GM12878 (cell line): ENCODE results near the gene MTHFR. TPM values are rescaled to one million over a fixed set of nuclear protein-coding genes. Genes with fewer than 3 reads are reported as not detected.

Source experiments
- BRCA1 ChIP-seq: IDR thresholded peaks from 2 replicates; pipeline ENCODE4 v1.6.1; 2011; ENCODE audit warnings: low read depth, low read length, improper control_type of control experiment
- ESRRA ChIP-seq: IDR thresholded peaks from 2 replicates; pipeline ENCODE4 v1.6.1; 2012; ENCODE audit warnings: mild to moderate bottlenecking, low read length, improper control_type of control experiment
- GABPA ChIP-seq: IDR thresholded peaks from 2 replicates; pipeline ENCODE4 v1.6.1; 2014; ENCODE audit warnings: antibody characterized with exemption, low read depth, mild to moderate bottlenecking, inconsistent platforms
- JUND ChIP-seq: IDR thresholded peaks from 2 replicates; pipeline ENCODE4 v1.6.1; 2012; ENCODE audit warnings: low read depth, mild to moderate bottlenecking, low read length, improper control_type of control experiment, moderate library complexity
- KLF5 ChIP-seq: fragments of 450-650 bp; IDR thresholded peaks from 2 replicates; pipeline ENCODE4 v1.6.1; 2014; ENCODE audit warnings: mild to moderate bottlenecking; ENCODE audit not compliant: partially characterized antibody
- MEF2A ChIP-seq: IDR thresholded peaks from 2 replicates; pipeline ENCODE4 v1.6.1; 2011; ENCODE audit warnings: low read depth, mild to moderate bottlenecking, low read length, moderate library complexity; ENCODE audit not compliant: insufficient read depth
- MYC ChIP-seq: IDR thresholded peaks from 2 replicates; pipeline ENCODE4 v1.6.1; 2011; ENCODE audit warnings: mild to moderate bottlenecking, low read length, moderate library complexity, inconsistent platforms; ENCODE audit not compliant: insufficient read depth, insufficient replicate concordance, insufficient read length, severe bottlenecking
- NRF1 ChIP-seq: conservative IDR thresholded peaks from 2 replicates; pipeline ENCODE4 v1.6.1; 2011; ENCODE audit warnings: mild to moderate bottlenecking, low read depth, low read length, improper control_type of control experiment
- SREBF1 ChIP-seq: IDR thresholded peaks from 2 replicates; pipeline ENCODE4 v1.6.1; 2012; ENCODE audit warnings: mild to moderate bottlenecking, low read length
- TARDBP ChIP-seq: IDR thresholded peaks from 2 replicates; pipeline ENCODE4 v1.6.1; 2016; ENCODE audit warnings: borderline replicate concordance
- USF1 ChIP-seq: IDR thresholded peaks from 2 replicates; pipeline ENCODE4 v1.6.1; 2011; ENCODE audit warnings: borderline replicate concordance, low read depth, mild to moderate bottlenecking, moderate library complexity, mixed read lengths, low read length; ENCODE audit not compliant: insufficient read depth; ENCODE audit errors: extremely low read length
- ZNF207 ChIP-seq: fragments of 450-650 bp; IDR thresholded peaks from 2 replicates; pipeline ENCODE4 v1.6.1; 2014; ENCODE audit warnings: antibody characterized with exemption, mild to moderate bottlenecking, borderline replicate concordance
- ZNF384 ChIP-seq: IDR thresholded peaks from 2 replicates; pipeline ENCODE4 v1.6.1; 2012; ENCODE audit warnings: low read depth, mild to moderate bottlenecking, low read length, improper control_type of control experiment, borderline replicate concordance
- ZNF622 ChIP-seq: fragments of 450-650 bp; IDR thresholded peaks from 2 replicates; pipeline ENCODE4 v1.6.1; 2017; ENCODE audit warnings: mild to moderate bottlenecking, inconsistent platforms
- polyA plus RNA-seq, 11 experiments: library from polyadenylated mRNA; depleted of rRNA in 4 of 11; unstranded in 6 of 11; stranded (reverse) in 5 of 11; fragments of >200 nt; fragmentation: Nextera tagmentation in 4 of 11; fragmentation: Illumina TruSeq in 1 of 11; extraction: Ambion mirVana in 4 of 11; extraction: Trizol in 1 of 11; gene quantifications; 1 replicate in 1 of 11; 2 replicates in 10 of 11; pipeline versions ENCODE4 v1.2.1 to v1.2.3, GENCODE V29; 2011 to 2016; ENCODE audit warnings: inconsistent platforms in 2 of 11, missing spikeins in 2 of 11, low read depth in 1 of 11
- total RNA-seq, 4 experiments: library from RNA; depleted of rRNA in 3 of 4; stranded (reverse); fragments of >200 nt in 3 of 4; fragmentation: Illumina TruSeq in 1 of 4; extraction: Trizol in 1 of 4; gene quantifications; 2 replicates each; pipeline versions ENCODE4 v1.2.1 to v1.2.3, GENCODE V29; 2013 to 2021
- TF ChIP-seq, protein P1 (sequence below): IDR thresholded peaks from 2 replicates; pipeline ENCODE4 v1.6.1; 2012; ENCODE audit warnings: improper control_type of control experiment, low read depth, low read length; ENCODE audit not compliant: insufficient replicate concordance
- TF ChIP-seq, protein P2 (sequence below): fragments of 450-650 bp; IDR thresholded peaks from 2 replicates; pipeline ENCODE4 v1.6.1; 2017; ENCODE audit warnings: mild to moderate bottlenecking
- TF ChIP-seq, protein P3 (sequence below): fragments of 450-650 bp; formaldehyde crosslinking; IDR thresholded peaks from 2 replicates; pipeline ENCODE4 v1.4.0; 2022; ENCODE audit warnings: mild to moderate bottlenecking, moderate library complexity

MTHFR gene
- total and polyA plus RNA-seq, 10 of the 15 experiments (the other 5 are each of a cell fraction or from before 2014, with no cell fraction given) = 1.0 to 16.8 (median 9.4) TPM

DNA sequence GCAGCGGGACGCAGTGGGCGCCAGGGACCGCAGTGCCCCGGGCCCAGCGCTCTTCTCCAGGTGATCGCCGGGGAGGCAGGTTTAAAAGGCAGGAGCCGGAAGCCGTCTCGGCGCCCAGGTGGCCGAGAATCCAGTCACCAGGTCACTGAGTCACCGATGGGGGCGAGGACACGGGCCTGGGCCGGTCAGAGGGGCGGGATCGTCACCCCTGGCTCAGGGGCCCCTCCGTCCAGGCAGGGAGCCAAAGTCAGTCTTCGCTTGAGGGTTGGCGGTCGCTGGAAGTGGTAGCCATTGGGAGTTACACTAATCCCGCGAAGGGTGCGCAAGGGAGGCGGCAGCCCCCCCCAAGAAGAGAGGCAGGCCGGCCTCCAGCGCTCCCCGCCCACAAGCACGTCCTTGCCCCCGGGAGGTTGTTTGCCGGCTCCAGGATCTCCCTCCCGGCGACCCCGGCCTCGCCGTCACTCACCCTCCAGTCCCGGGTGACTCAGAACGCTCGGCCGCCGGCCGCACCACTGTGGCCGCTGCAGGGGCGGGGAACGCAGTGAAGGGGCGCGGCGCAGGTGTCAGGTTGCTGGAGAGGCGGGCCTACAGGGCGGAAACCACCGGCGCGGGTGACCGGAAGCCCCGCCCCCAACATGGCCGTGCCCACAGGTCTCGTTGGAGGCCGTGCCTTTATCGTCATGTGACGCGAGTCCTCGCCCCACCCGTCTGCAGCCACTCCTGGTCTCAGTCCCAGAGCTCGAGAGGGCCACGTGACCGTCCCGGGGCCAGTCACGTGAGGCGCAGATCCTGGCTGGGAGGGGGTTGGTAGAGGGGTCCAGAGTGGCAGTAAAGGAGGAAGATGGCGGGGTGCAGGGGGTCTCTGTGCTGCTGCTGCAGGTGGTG lies at the start of gene MTHFR, which contains the start of gene CLCN6 (continued):
- TF ChIP-seq JUND = no peak
- TF ChIP-seq KLF5 = no peak
- no peak for TF ChIP-seq MYC
- no peak for TF ChIP-seq ZNF622
- TF ChIP-seq USF1 = peak; percentile 100
- peak; percentile 88 for TF ChIP-seq GABPA
- TF ChIP-seq, protein P1, sequence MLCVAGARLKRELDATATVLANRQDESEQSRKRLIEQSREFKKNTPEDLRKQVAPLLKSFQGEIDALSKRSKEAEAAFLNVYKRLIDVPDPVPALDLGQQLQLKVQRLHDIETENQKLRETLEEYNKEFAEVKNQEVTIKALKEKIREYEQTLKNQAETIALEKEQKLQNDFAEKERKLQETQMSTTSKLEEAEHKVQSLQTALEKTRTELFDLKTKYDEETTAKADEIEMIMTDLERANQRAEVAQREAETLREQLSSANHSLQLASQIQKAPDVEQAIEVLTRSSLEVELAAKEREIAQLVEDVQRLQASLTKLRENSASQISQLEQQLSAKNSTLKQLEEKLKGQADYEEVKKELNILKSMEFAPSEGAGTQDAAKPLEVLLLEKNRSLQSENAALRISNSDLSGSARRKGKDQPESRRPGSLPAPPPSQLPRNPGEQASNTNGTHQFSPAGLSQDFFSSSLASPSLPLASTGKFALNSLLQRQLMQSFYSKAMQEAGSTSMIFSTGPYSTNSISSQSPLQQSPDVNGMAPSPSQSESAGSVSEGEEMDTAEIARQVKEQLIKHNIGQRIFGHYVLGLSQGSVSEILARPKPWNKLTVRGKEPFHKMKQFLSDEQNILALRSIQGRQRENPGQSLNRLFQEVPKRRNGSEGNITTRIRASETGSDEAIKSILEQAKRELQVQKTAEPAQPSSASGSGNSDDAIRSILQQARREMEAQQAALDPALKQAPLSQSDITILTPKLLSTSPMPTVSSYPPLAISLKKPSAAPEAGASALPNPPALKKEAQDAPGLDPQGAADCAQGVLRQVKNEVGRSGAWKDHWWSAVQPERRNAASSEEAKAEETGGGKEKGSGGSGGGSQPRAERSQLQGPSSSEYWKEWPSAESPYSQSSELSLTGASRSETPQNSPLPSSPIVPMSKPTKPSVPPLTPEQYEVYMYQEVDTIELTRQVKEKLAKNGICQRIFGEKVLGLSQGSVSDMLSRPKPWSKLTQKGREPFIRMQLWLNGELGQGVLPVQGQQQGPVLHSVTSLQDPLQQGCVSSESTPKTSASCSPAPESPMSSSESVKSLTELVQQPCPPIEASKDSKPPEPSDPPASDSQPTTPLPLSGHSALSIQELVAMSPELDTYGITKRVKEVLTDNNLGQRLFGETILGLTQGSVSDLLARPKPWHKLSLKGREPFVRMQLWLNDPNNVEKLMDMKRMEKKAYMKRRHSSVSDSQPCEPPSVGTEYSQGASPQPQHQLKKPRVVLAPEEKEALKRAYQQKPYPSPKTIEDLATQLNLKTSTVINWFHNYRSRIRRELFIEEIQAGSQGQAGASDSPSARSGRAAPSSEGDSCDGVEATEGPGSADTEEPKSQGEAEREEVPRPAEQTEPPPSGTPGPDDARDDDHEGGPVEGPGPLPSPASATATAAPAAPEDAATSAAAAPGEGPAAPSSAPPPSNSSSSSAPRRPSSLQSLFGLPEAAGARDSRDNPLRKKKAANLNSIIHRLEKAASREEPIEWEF = no peak
- no peak for TF ChIP-seq TARDBP
- no peak for TF ChIP-seq MEF2A
- TF ChIP-seq, protein P2, sequence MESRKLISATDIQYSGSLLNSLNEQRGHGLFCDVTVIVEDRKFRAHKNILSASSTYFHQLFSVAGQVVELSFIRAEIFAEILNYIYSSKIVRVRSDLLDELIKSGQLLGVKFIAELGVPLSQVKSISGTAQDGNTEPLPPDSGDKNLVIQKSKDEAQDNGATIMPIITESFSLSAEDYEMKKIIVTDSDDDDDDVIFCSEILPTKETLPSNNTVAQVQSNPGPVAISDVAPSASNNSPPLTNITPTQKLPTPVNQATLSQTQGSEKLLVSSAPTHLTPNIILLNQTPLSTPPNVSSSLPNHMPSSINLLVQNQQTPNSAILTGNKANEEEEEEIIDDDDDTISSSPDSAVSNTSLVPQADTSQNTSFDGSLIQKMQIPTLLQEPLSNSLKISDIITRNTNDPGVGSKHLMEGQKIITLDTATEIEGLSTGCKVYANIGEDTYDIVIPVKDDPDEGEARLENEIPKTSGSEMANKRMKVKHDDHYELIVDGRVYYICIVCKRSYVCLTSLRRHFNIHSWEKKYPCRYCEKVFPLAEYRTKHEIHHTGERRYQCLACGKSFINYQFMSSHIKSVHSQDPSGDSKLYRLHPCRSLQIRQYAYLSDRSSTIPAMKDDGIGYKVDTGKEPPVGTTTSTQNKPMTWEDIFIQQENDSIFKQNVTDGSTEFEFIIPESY = no peak
- TF ChIP-seq, protein P3, sequence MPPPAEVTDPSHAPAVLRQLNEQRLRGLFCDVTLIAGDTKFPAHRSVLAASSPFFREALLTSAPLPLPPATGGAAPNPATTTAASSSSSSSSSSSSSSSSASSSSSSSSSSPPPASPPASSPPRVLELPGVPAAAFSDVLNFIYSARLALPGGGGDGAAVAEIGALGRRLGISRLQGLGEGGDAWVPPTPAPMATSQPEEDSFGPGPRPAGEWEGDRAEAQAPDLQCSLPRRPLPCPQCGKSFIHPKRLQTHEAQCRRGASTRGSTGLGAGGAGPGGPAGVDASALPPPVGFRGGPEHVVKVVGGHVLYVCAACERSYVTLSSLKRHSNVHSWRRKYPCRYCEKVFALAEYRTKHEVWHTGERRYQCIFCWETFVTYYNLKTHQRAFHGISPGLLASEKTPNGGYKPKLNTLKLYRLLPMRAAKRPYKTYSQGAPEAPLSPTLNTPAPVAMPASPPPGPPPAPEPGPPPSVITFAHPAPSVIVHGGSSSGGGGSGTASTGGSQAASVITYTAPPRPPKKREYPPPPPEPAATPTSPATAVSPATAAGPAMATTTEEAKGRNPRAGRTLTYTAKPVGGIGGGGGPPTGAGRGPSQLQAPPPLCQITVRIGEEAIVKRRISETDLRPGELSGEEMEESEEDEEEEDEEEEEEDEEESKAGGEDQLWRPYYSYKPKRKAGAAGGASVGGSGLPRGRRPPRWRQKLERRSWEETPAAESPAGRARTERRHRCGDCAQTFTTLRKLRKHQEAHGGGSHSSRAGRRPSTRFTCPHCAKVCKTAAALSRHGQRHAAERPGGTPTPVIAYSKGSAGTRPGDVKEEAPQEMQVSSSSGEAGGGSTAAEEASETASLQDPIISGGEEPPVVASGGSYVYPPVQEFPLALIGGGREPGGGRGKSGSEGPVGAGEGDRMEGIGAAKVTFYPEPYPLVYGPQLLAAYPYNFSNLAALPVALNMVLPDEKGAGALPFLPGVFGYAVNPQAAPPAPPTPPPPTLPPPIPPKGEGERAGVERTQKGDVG (CRISPR knock-in tag) = peak; percentile 73
- no peak for TF ChIP-seq BRCA1
- TF ChIP-seq ZNF384 = no peak
- no peak for TF ChIP-seq NRF1
- TF ChIP-seq ESRRA = no peak
- TF ChIP-seq ZNF207 = peak; percentile 57; the same call in 1 of the 2 replicates
- peak; percentile 39 for TF ChIP-seq SREBF1
